ENCODE results near the gene WFDC1.

WFDC1 gene

DNA sequence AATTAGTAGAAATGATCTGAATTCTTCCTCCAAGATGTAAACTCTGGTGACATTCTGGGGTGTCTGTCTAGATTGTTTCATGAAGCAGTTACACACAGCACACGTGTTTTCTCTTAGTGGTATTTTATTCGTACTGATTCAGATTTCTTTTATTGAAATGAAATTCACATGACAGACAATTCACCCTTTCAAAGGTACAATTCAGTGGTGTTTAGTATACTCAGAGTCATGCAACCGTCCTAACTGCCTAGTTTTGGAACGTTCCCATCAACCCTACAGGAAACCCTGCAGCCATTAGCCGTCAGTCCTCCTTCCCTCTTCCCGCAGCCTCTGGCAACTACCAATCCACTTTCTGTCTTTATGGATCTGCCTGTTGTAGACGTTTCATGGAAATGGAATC is 8.8 kb downstream of the WFDC1 start:
- WGBS: 88% methylated on average over 7 of the region's 7 CpGs
- no peak overlapping the region for H3K9ac ChIP-seq (ENCODE audit: low read depth, low read length)
- no peak overlapping the region for H3K27ac ChIP-seq (ENCODE audit: low read depth, low read length)
- H3K4me1 ChIP-seq (ENCODE audit: insufficient read depth, low read length): peaks cover 13% of the 10 kb centered on the region
- 0 out of 2 replicates have a peak, but pooled peaks cover 7% of the 10 kb centered on the region for H3K27me3 ChIP-seq (ENCODE audit: insufficient read depth, low read length)
- no peaks in the 10 kb centered on the region for H3K9me3 ChIP-seq (ENCODE audit: insufficient read depth, low read depth, low read length)
- H3K4me3 ChIP-seq (ENCODE audit: low read length): no peak overlapping the region
- no peaks in the 10 kb centered on the region for H3K36me3 ChIP-seq (ENCODE audit: insufficient read depth, low read length)

DNA sequence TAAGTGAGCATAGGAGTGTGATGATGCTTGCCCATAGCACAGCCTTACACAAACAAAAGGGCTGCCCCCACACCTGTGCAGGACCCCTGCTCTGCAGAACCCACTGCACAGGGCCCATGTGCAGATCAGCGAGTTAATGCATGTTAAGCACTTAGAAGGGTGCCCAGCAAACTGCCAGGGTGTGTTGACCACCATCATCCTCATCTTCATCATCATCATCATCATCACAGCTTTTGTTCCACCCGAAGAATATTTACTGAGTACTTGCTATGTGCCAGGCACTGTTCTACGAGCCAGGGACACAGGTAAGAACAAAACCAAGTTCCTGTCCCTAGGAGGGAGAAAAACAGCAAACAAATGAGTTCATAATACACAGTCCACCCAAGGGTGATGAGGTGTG is 11.9 kb downstream of the WFDC1 start:
- Histone ChIP-seq H3K4me1 (ENCODE audit: insufficient read depth, low read length) (no peaks in the 10 kb centered on the region), H3K4me3 (ENCODE audit: low read length) (no peak overlapping the region), H3K27me3 (ENCODE audit: insufficient read depth, low read length) (0 out of 2 replicates have a peak, but pooled peaks cover 7% of the 10 kb centered on the region), H3K9me3 (ENCODE audit: insufficient read depth, low read depth, low read length) (no peaks in the 10 kb centered on the region), H3K36me3 (ENCODE audit: insufficient read depth, low read length) (no peaks in the 10 kb centered on the region), H3K27ac (ENCODE audit: low read depth, low read length) (no peak overlapping the region), H3K9ac (ENCODE audit: low read depth, low read length) (no peak overlapping the region)
- 98% methylated on average over 3 of the region's 3 CpGs for WGBS

DNA sequence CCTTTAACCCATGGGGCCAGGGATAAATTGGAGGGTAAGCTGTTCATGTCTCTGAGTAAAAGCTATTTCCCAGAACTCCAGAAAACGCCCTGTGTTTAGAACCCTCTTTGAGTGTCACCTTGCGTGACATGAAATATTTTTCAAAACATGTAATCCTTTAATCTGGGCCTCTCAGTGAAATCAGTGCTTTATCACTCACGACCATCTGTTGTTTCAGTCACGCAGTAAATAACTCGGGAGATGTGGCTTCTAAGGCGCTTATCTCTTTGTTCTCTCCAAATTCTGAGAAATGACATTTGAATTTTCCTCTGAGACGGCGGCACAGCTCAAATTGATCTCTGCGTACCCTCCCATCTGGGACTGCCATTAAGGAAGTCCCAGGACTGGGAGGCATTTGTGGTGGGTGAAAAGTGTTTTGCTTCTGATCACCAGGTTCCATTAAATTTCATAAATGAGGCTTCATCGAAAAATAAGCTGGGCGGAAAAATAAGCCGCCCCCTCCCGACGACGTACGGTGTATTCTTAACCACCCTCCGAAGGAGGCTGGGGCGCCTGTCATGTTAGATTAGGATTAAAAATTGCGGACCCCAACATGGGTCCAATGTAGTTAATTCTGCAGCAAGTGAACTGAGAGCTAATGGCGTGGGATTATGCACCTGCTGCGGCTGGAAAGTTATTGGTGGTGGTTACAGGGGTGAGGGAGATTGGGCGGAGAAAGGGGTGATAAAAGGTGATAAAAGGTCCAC is 12.7 kb downstream of the WFDC1 start:
- H3K4me1 ChIP-seq (ENCODE audit: insufficient read depth, low read length): 0 out of 2 replicates have a peak, but pooled peaks cover under 1% of the 10 kb centered on the region
- no peaks in the 10 kb centered on the region for H3K9me3 ChIP-seq (ENCODE audit: insufficient read depth, low read depth, low read length)
- H3K4me3 ChIP-seq (ENCODE audit: low read length): no peak overlapping the region
- no peak overlapping the region for H3K9ac ChIP-seq (ENCODE audit: low read depth, low read length)
- H3K27me3 ChIP-seq (ENCODE audit: insufficient read depth, low read length): 0 out of 2 replicates have a peak, but pooled peaks cover 6% of the 10 kb centered on the region
- WGBS: 95% methylated on average over 22 of the region's 22 CpGs
- no peaks in the 10 kb centered on the region for H3K36me3 ChIP-seq (ENCODE audit: insufficient read depth, low read length)
- H3K27ac ChIP-seq (ENCODE audit: low read depth, low read length): no peak overlapping the region

DNA sequence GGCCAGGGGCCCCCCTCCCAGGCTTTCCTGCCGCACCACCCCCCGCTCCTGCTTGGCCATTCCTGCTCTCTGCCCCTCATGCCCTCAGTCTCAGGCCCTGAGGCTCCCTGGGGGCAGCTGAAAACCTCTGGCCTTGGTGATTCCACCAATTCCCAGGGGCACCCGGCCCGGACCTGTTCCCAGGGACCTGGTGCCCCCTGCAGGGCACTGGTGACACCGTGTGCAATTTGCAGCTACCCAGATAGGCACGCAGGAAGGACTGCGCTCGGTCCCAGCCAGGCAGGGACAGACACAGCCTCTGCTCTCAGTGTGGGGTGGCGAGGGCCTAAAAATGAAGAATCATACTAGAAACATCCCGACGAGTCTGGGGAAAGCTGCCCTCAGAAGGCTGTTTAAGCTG is 13.4 kb downstream of the WFDC1 start:
- H3K36me3 ChIP-seq (ENCODE audit: insufficient read depth, low read length): no peaks in the 10 kb centered on the region
- no peak overlapping the region for H3K4me3 ChIP-seq (ENCODE audit: low read length)
- H3K9me3 ChIP-seq (ENCODE audit: insufficient read depth, low read depth, low read length): no peaks in the 10 kb centered on the region
- 0 out of 2 replicates have a peak, but pooled peaks cover 9% of the 10 kb centered on the region for H3K27me3 ChIP-seq (ENCODE audit: insufficient read depth, low read length)
- H3K9ac ChIP-seq (ENCODE audit: low read depth, low read length): no peak overlapping the region
- 41% methylated on average over 11 of the region's 11 CpGs for WGBS
- H3K4me1 ChIP-seq (ENCODE audit: insufficient read depth, low read length): 0 out of 2 replicates have a peak, but pooled peaks cover 3% of the 10 kb centered on the region
- no peak overlapping the region for H3K27ac ChIP-seq (ENCODE audit: low read depth, low read length)

DNA sequence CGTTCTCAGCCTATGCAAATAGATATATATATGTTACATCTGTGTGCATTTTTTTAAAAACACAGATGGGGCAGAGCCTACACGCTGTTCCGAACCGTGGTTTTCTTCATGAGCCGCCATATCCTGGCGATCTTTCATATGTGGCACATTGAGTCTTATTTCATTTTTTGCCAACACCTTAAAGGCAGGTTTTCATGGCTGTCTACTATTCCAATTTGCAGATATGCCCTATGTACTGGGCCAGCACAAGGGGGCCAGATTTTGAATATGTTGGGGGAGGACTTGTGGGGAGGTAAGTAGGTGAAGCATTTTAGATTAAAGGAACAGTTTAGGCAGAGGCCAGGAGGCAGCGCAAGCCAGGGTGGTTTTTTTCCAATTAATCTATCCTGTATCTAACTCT is 16.0 kb downstream of the WFDC1 start:
- H3K9me3 ChIP-seq (ENCODE audit: insufficient read depth, low read depth, low read length): no peaks in the 10 kb centered on the region
- 97% methylated on average over 6 of the region's 7 CpGs for WGBS
- 0 out of 2 replicates have a peak, but pooled peaks cover 6% of the 10 kb centered on the region for H3K27me3 ChIP-seq (ENCODE audit: insufficient read depth, low read length)
- no peaks in the 10 kb centered on the region for H3K36me3 ChIP-seq (ENCODE audit: insufficient read depth, low read length)
- H3K4me3 ChIP-seq (ENCODE audit: low read length): no peak overlapping the region
- H3K4me1 ChIP-seq (ENCODE audit: insufficient read depth, low read length): 0 out of 2 replicates have a peak, but pooled peaks cover 3% of the 10 kb centered on the region
- no peak overlapping the region for H3K27ac ChIP-seq (ENCODE audit: low read depth, low read length)
- H3K9ac ChIP-seq (ENCODE audit: low read depth, low read length): no peak overlapping the region

DNA sequence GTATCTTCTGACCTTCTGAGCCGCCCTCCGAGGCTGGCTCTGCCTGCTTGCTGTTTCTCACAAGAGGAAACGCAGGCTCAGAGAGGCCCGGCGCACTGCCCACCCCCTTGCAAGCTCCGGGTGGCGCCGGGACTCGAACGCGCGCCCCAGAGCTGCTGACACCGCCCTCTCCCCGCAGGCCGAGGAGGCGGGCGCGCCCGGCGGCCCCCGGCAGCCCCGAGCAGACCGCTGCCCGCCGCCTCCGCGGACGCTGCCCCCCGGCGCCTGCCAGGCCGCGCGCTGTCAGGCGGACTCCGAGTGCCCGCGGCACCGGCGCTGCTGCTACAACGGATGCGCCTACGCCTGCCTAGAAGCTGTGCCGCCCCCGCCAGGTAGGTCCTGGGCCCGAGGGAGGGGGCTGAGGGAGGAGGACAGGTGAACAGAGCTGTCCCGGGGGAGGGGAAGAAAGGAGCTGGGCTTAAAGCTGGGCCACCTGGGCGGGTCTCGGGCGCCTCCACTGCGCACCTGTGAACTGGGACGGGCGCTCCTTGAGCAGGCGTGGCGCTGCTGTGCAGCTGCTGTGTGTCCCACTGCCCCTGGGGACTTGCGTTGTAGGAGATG is 18.2 kb downstream of the WFDC1 start:
- Histone ChIP-seq H3K4me1 (ENCODE audit: insufficient read depth, low read length) (0 out of 2 replicates have a peak, but pooled peaks cover 3% of the 10 kb centered on the region), H3K4me3 (ENCODE audit: low read length) (peak overlapping the region; percentile 39), H3K9ac (ENCODE audit: low read depth, low read length) (no peak overlapping the region), H3K9me3 (ENCODE audit: insufficient read depth, low read depth, low read length) (no peaks in the 10 kb centered on the region; the same call in 1 of the 2 replicates), H3K27ac (ENCODE audit: low read depth, low read length) (no peak overlapping the region), H3K36me3 (ENCODE audit: insufficient read depth, low read length) (no peaks in the 10 kb centered on the region), H3K27me3 (ENCODE audit: insufficient read depth, low read length) (0 out of 2 replicates have a peak, but pooled peaks cover 6% of the 10 kb centered on the region)
- 73% methylated on average over 55 of the region's 55 CpGs for WGBS

DNA sequence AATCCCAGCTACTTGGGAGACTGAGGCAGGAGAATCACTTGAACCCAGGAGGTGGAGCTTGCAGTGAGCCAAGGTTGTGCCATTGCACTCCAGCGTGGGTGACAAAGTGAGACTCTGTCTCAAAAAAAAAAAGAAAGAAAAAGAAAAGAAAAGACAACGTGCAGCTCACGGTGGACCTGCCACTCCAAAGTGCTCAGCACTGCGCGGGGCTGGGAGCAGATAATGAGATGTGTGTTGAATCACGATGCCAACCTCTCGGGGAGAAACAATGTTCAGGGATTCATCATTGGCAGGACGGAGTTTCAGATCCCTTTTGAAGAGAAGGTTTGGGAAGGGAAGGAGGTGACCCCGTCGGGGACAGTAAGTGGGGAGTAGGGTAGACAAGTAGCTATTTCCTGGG is 19.2 kb downstream of the WFDC1 start:
- H3K27ac ChIP-seq (ENCODE audit: low read depth, low read length): no peak overlapping the region
- H3K4me1 ChIP-seq (ENCODE audit: insufficient read depth, low read length): 0 out of 2 replicates have a peak, but pooled peaks cover 3% of the 10 kb centered on the region
- H3K9ac ChIP-seq (ENCODE audit: low read depth, low read length): no peak overlapping the region
- H3K36me3 ChIP-seq (ENCODE audit: insufficient read depth, low read length): no peaks in the 10 kb centered on the region
- WGBS: 83% methylated on average over 10 of the region's 10 CpGs
- no peaks in the 10 kb centered on the region; the same call in 1 of the 2 replicates for H3K9me3 ChIP-seq (ENCODE audit: insufficient read depth, low read depth, low read length)
- 0 out of 2 replicates have a peak, but pooled peaks cover 6% of the 10 kb centered on the region for H3K27me3 ChIP-seq (ENCODE audit: insufficient read depth, low read length)
- no peak overlapping the region for H3K4me3 ChIP-seq (ENCODE audit: low read length)

DNA sequence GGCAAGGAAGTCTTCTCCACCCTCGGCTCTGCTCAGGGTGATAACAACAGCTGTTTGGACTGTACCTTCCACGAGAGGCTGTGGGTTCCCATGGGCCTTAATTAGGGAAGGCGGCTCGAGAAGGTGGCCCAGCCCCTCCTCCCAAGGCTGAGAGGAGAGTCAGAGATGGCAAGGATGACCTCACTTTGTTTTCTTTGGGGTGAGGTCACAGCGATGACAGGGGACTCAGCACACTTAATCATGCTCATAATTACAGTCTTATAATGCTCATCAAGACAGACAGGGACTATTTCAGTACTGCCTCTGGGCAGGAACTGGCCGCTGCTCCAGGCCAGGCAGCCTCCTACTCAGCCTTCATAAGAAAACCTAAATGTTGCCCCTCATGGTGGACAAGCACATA is 19.7 kb downstream of the WFDC1 start:
- WGBS: 85% methylated on average over 6 of the region's 6 CpGs
- Histone ChIP-seq H3K36me3 (ENCODE audit: insufficient read depth, low read length) (no peaks in the 10 kb centered on the region), H3K4me3 (ENCODE audit: low read length) (no peak overlapping the region), H3K27me3 (ENCODE audit: insufficient read depth, low read length) (0 out of 2 replicates have a peak, but pooled peaks cover 6% of the 10 kb centered on the region), H3K27ac (ENCODE audit: low read depth, low read length) (no peak overlapping the region), H3K9ac (ENCODE audit: low read depth, low read length) (no peak overlapping the region), H3K9me3 (ENCODE audit: insufficient read depth, low read depth, low read length) (no peaks in the 10 kb centered on the region; the same call in 1 of the 2 replicates), H3K4me1 (ENCODE audit: insufficient read depth, low read length) (0 out of 2 replicates have a peak, but pooled peaks cover 3% of the 10 kb centered on the region)

DNA sequence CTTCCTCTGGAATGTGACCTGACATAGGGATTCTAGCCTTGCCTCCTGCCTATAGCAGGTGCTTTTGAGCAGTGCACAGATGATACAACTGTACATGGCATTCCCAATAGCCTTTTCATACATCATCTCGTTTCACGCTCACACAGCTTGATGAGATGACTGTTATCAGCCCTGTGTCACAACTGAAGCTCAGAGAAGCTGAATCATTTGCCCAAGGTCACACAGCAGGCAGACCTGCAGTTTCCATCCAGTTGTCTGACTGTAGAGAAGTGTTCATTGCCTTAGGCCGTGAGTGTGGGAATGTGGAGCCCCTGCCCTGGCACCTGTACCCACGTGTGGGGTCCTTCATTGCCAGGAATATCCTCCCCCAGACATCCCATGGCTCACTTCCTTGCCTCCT is 20.1 kb downstream of the WFDC1 start:
- H3K4me1 ChIP-seq (ENCODE audit: insufficient read depth, low read length): 0 out of 2 replicates have a peak, but pooled peaks cover 3% of the 10 kb centered on the region
- H3K4me3 ChIP-seq (ENCODE audit: low read length): no peak overlapping the region
- 0 out of 2 replicates have a peak, but pooled peaks cover 6% of the 10 kb centered on the region for H3K27me3 ChIP-seq (ENCODE audit: insufficient read depth, low read length)
- no peaks in the 10 kb centered on the region; the same call in 1 of the 2 replicates for H3K9me3 ChIP-seq (ENCODE audit: insufficient read depth, low read depth, low read length)
- no peak overlapping the region for H3K27ac ChIP-seq (ENCODE audit: low read depth, low read length)
- H3K36me3 ChIP-seq (ENCODE audit: insufficient read depth, low read length): no peaks in the 10 kb centered on the region
- WGBS: 81% methylated on average over 4 of the region's 4 CpGs
- no peak overlapping the region for H3K9ac ChIP-seq (ENCODE audit: low read depth, low read length)

DNA sequence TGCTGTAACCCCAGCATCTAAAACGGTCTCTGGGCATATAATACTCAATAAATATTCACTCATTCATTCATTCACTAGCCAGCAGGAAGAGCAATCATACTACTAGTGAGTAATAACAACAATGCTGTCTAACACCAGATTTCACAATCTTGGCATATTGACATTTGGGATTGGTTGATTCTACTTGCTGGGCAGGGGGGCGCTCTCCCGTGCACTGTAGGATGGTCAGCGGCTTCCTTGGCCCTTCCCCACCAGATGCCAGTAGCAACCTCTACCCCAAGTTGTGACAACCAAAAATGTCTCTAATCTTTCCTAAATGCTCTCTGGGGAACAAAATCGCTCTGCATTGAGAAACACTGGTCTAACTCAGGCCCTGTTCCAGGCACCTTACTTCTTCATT is 20.7 kb downstream of the WFDC1 start:
- H3K27ac ChIP-seq (ENCODE audit: low read depth, low read length): no peak overlapping the region
- WGBS: 87% methylated on average over 5 of the region's 5 CpGs
- no peaks in the 10 kb centered on the region; the same call in 1 of the 2 replicates for H3K9me3 ChIP-seq (ENCODE audit: insufficient read depth, low read depth, low read length)

More for the DNA sequence above, 20.7 kb downstream of the WFDC1 start:
- H3K4me3 ChIP-seq (ENCODE audit: low read length): no peak overlapping the region
- 0 out of 2 replicates have a peak, but pooled peaks cover 3% of the 10 kb centered on the region for H3K4me1 ChIP-seq (ENCODE audit: insufficient read depth, low read length)
- H3K36me3 ChIP-seq (ENCODE audit: insufficient read depth, low read length): no peaks in the 10 kb centered on the region
- 0 out of 2 replicates have a peak, but pooled peaks cover 6% of the 10 kb centered on the region for H3K27me3 ChIP-seq (ENCODE audit: insufficient read depth, low read length)
- H3K9ac ChIP-seq (ENCODE audit: low read depth, low read length): no peak overlapping the region
